Muscle layer of duodenum (tissue), 2 donors: ENCODE measurements around the gene SAA1.

Experiments used
- H3K27ac ChIP-seq: one replicate; pipeline ENCODE4 v1.7.0; 2013; ENCODE audit warnings: mild to moderate bottlenecking, low read length
- H3K27me3 ChIP-seq: one replicate; pipeline ENCODE4 v1.7.0; 2013; ENCODE audit warnings: low read depth, mild to moderate bottlenecking, control low read depth, low read length
- H3K36me3 ChIP-seq, 2 donors: one replicate each; pipeline ENCODE4 v1.7.0; 2013; ENCODE audit warnings: low read length in 2 of 2, control low read depth in 1 of 2, mild to moderate bottlenecking in 1 of 2; ENCODE audit not compliant: insufficient read depth in 2 of 2, control insufficient read depth in 1 of 2
- H3K4me1 ChIP-seq, 2 donors: one replicate each; pipeline ENCODE4 v1.7.0; 2013; ENCODE audit warnings: low read length in 2 of 2, mild to moderate bottlenecking in 2 of 2, control low read depth in 1 of 2, moderate library complexity in 1 of 2; ENCODE audit not compliant: insufficient read depth in 2 of 2, control insufficient read depth in 1 of 2
- H3K4me3 ChIP-seq, 2 donors: one replicate each; pipeline ENCODE4 v1.7.0; 2013; ENCODE audit warnings: low read length in 2 of 2, low read depth in 1 of 2, mild to moderate bottlenecking in 1 of 2
- H3K9me3 ChIP-seq, 2 donors: one replicate each; pipeline ENCODE4 v1.7.0; 2013; ENCODE audit warnings: low read length in 2 of 2, control low read depth in 1 of 2, mild to moderate bottlenecking in 1 of 2; ENCODE audit not compliant: control insufficient read depth in 1 of 2
- donor health status: healthy.

Gene SAA1

DNA sequence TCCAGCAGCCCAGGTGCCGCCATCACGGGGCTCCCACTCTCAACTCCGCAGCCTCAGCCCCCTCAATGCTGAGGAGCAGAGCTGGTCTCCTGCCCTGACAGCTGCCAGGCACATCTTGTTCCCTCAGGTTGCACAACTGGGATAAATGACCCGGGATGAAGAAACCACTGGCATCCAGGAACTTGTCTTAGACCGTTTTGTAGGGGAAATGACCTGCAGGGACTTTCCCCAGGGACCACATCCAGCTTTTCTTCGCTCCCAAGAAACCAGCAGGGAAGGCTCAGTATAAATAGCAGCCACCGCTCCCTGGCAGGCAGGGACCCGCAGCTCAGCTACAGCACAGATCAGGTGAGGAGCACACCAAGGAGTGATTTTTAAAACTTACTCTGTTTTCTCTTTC lies at the start of gene SAA1:
SAA1 (plus strand) TSS at position 316 of the 400 bp plus-strand sequence. CDS start 624 bp downstream, outside the sequence.
- Histone ChIP-seq H3K27ac (no peak within 1 kb of the TSS), H3K9me3 (no peaks in the 10 kb centered on the region), H3K36me3 (no peaks in the 10 kb centered on the region), H3K4me1 (no peaks in the 10 kb centered on the region), H3K27me3 (no peaks in the 10 kb centered on the region), H3K4me3 (no peak within 1 kb of the TSS)

DNA sequence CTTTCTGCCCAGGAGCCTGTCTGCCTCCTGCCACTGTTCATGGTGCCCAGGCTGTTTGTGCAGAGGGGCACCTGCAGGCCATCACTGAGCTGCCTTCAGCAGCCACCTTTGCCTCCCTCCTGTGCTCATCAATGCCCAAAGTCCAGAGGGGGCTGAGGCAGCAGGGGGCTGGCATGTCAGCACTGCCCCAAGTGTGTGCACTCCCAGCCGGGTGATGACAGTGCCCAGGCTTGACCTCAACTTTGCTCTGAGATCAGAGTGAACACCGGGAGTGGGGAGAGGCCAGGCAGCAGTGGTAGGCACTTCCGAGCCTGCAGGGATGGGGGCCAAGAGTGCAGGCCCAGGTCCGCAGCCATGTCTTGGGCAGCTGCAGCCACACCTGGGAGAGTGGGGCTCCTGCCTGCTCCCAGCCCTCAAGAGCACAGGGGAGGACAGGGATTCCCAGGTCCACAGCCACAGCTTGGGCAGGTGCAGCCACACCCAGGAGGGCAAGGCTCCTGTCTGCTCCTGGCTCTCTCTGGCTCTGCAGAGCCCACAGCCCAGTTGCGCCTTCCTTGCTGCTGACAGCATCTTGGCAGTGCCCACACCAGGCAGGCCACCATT lies 44.7 kb upstream of the SAA1 start:
- H3K4me1 ChIP-seq: no peaks in the 10 kb centered on the region
- H3K4me3 ChIP-seq: no peak overlapping the region
- H3K9me3 ChIP-seq: no peaks in the 10 kb centered on the region
- no peak overlapping the region for H3K27ac ChIP-seq
- H3K36me3 ChIP-seq: no peaks in the 10 kb centered on the region
- no peaks in the 10 kb centered on the region for H3K27me3 ChIP-seq

DNA sequence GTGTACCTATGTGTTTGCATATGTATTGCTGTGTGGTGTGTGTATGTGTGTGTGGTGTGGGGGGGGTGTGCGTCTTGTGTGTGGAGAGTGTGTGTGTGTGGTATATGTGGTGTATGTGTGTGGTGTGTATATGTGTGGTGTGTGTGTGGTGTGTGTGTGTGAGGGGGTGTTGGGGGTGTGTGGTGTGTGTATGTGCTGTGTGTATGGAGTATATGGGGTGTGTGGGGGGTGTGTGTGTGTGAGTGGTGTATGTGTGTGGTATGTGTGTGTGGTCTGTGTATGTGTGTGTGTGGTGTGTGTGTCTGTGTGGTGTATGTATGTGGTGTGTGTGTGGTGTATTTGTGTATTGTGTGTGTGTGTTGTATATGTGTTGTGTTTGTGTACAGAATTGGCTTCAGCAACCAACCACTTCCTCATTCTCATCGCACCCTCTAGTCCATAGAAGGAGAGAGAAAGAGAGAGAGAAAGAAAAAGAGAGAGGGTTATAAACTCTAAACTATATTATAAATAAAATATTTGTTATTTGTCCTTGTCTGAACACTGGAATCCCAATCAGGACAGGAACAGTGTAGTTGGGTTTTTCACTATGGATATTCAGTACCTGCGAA lies 43.1 kb upstream of the SAA1 start:
- H3K36me3 ChIP-seq: no peaks in the 10 kb centered on the region
- no peaks in the 10 kb centered on the region for H3K4me1 ChIP-seq
- H3K27ac ChIP-seq: no peak overlapping the region
- no peaks in the 10 kb centered on the region for H3K27me3 ChIP-seq
- H3K9me3 ChIP-seq: no peaks in the 10 kb centered on the region
- no peak overlapping the region for H3K4me3 ChIP-seq

DNA sequence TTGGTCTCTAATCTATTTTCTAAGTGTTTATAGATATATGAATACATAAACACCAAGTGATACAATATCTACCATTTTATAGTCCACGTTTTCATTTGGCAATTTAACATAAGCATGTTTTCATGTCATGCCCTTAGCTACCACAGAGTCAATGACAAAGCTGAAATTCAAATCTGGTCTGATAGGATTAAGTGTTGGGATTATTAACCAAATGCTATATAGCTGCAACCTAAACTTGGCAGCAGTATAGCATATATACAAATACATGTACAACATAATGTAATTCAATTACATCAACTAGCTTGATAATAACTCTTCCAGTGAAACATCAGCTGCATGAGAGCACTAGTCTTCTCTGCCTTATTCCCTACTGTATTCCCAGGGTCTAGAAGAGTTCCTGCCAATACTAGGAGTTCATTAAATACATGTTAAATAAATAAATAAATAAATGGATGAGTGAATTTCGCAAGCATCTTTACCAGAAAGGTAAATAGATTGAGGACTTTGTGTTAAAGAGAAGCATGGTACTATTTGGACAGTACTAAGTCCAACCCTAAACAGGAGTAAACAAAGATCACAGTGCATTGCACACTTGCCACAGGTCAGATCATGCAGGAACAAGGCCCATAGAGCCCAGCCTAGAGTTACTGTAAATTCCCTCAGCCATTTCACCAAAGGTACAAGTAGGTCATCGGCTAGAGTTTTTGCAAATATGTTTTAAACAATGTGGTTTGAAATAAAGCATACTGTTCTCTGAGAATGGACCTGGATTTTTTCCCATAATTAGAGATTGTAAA lies 42.3 kb upstream of the SAA1 start:
- H3K4me1 ChIP-seq: no peaks in the 10 kb centered on the region
- H3K27ac ChIP-seq: no peak overlapping the region
- no peaks in the 10 kb centered on the region for H3K27me3 ChIP-seq
- H3K36me3 ChIP-seq: no peaks in the 10 kb centered on the region
- no peak overlapping the region for H3K4me3 ChIP-seq
- H3K9me3 ChIP-seq: no peaks in the 10 kb centered on the region

DNA sequence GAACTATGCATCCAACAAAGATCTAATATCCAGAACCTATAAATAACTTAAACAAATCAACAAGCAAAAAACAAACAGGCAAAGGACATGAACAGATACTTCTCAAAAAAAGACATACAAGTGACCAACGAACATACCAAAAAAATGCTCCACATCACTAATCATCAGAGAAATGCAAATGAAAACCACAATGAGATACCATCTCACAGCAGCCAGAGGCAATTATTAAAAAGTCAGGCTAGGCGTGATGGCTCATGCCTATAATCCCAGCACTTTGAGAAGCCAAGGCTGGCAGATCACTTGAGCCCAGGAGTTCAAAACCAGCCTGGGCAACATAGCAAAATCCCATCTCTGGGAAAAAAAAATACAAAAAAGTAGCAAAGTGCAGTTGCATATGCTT lies 40.2 kb upstream of the SAA1 start:
- Histone ChIP-seq H3K9me3 (no peaks in the 10 kb centered on the region), H3K4me3 (no peak overlapping the region), H3K4me1 (no peaks in the 10 kb centered on the region), H3K36me3 (no peaks in the 10 kb centered on the region), H3K27me3 (no peaks in the 10 kb centered on the region), H3K27ac (no peak overlapping the region)

DNA sequence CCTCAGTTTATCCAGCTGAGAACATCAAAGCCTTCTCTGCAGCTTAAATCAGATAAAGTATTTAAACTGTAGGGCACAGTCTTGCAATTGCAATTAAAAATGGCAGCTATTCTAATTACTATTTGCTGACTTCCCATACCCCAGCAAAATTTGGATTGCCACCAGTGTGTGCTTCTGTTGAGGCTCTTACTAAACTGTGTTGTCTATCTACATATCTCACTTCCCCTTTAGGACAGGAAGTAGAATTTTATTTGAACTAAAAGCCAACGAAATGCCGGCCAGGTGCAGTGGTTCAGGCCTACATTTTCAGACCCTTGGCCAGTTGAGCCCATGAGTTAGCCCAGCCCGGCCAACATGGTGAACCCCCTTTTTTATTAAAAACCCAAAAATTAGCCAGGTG lies 36.6 kb upstream of the SAA1 start:
- no peaks in the 10 kb centered on the region for H3K4me1 ChIP-seq
- H3K9me3 ChIP-seq: no peaks in the 10 kb centered on the region
- H3K36me3 ChIP-seq: no peaks in the 10 kb centered on the region
- no peak overlapping the region for H3K27ac ChIP-seq
- H3K4me3 ChIP-seq: no peak overlapping the region
- H3K27me3 ChIP-seq: no peaks in the 10 kb centered on the region

DNA sequence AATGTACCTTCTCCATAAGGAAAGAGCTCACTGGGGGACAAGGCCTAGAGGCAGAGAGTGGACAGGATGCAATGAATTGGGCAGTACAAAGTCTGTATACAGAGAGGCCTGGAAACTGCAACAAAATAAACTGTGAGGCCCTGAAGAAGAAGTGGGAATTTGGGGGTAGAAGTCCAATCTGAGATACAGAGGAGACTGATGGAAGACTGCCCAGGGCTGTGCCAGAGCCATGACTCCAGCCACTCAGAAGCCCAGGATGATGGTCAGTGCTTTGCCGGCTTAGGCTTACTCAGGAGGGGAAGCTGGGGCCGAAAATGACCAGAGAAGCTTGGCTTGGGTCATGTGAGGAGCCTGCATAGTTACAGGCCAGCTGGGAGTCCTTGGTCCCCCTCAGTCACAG lies 35.2 kb upstream of the SAA1 start:
- no peak overlapping the region for H3K4me3 ChIP-seq
- no peaks in the 10 kb centered on the region for H3K27me3 ChIP-seq
- no peak overlapping the region for H3K27ac ChIP-seq

DNA sequence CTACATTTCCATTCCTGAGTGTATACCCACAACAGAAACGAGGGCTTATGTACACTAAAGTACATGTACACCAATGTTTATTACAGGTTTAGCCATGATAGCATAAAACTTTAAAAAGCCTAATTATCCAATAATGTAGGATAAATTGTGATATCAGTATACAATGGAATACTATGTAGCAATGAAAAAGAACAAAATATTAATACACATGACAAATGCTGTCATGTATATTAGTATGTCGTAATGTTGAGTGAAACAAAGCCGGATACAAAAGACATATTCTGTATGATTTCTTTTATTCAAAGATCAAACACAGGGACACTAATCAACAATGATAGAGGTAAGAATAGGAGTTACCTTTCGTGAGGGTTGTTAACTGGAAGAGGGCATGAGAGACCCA lies 32.2 kb upstream of the SAA1 start:
- H3K36me3 ChIP-seq: no peaks in the 10 kb centered on the region
- H3K9me3 ChIP-seq: no peaks in the 10 kb centered on the region
- H3K4me3 ChIP-seq: no peak overlapping the region
- H3K4me1 ChIP-seq: no peaks in the 10 kb centered on the region
- no peak overlapping the region for H3K27ac ChIP-seq
- no peaks in the 10 kb centered on the region for H3K27me3 ChIP-seq

More for the DNA sequence above, 35.2 kb upstream of the SAA1 start:
- H3K4me1 ChIP-seq: no peaks in the 10 kb centered on the region
- no peaks in the 10 kb centered on the region for H3K36me3 ChIP-seq
- H3K9me3 ChIP-seq: no peaks in the 10 kb centered on the region

DNA sequence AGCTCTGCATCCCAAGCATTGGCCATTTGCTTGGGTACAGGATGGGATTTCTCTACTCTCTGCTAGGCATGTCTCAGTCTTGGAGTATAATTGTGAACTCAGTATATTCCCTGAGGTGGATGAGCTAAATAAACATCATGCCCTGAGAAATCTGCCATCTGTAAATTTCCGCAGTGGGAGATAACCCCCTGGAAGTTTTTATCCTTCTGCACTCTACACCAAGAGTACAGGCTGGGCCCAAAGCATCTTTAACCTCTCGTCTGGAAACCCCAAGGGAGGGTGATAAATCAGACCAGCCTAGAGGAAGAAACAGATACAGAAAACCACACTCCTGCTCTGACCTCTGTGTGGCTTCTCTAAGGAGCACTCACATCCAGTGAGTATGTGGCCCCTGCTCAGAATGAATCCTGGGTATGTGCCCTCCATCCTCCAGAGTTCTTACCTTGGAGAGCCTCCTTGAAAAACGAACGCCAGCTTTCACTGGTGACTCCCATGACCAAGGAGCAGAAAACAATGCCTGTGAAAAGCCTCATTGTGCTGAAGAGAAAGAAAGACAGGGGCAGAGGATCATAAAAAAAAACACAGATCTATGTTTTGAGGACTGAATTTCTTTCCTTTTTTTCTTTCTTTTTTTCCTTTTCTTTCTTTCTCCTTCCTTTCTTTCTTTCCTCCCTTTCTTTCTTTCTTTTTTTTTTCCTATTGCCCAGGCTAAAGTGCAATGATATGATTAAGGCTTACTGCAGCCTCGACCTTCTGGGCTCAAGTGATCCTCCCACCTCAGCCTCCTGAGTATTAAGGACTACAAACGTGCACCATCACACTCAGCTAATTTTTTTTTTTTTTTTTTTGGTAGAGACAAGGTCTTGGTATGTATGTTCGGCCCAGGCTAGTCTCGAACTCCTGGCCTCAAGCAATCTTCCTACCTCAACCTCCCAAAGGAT lies 30.4 kb upstream of the SAA1 start:
- H3K4me3 ChIP-seq: no peak overlapping the region
- no peaks in the 10 kb centered on the region for H3K27me3 ChIP-seq
- no peaks in the 10 kb centered on the region for H3K36me3 ChIP-seq
- H3K4me1 ChIP-seq: no peaks in the 10 kb centered on the region
- H3K27ac ChIP-seq: no peak overlapping the region
- no peaks in the 10 kb centered on the region for H3K9me3 ChIP-seq

DNA sequence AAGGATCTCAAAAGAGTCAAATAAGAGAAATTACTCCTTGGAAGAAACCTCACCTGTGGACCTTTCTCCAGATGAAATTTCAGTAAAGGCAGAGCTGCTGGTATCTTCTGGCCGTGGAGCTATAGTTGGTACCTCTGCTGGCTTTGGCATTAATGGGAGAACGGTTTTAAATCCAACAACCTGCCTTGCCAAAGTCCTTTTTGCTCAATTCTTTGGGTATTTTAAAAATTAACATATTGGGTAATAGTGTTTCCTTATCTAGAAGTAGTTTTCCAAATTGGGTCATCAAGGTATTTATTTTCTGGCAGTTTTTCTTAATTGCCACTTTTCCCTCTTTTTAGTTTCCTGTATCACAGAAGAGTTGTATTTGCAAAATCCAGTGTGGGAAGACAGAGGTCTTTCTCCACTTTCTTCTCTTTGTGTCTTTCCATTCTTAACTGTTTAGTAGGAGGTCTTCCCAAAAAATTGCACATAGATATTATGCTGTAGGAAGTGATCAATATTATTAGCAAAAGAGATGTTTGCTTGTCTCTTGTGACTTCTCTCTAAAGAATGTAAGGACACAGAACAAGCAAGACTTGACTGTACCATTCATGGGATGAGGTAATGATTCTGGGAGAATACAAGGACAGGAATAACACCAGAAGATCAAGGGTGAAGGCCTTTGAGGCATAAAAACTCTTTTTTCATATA lies 29.3 kb upstream of the SAA1 start, which contains the start of gene SAA4:
SAA4 (minus strand) TSS at position 139 of the 693 bp plus-strand sequence. CDS start 876 bp downstream, outside the sequence.
- Histone ChIP-seq H3K4me1 (no peaks in the 10 kb centered on the region), H3K36me3 (no peaks in the 10 kb centered on the region), H3K27me3 (no peaks in the 10 kb centered on the region), H3K9me3 (no peaks in the 10 kb centered on the region), H3K27ac (no peak within 1 kb of the TSS), H3K4me3 (no peak within 1 kb of the TSS)
